GM21737 (cell line): ENCODE results near the gene C20orf96.
"Not testable (repeated sequence)": the region's sequence is repeated elsewhere in the genome, so short reads cannot be mapped to it uniquely, and the experiment has no call there.

Experiments
- ATAC-seq: cut with Tn5 transposase; IDR thresholded peaks from one replicate; pipeline ENCODE4 v1.9.1; 2021; ENCODE audit warnings: mild to moderate bottlenecking, moderate library complexity; ENCODE audit not compliant: unreplicated experiment

C20orf96 gene, protein sequence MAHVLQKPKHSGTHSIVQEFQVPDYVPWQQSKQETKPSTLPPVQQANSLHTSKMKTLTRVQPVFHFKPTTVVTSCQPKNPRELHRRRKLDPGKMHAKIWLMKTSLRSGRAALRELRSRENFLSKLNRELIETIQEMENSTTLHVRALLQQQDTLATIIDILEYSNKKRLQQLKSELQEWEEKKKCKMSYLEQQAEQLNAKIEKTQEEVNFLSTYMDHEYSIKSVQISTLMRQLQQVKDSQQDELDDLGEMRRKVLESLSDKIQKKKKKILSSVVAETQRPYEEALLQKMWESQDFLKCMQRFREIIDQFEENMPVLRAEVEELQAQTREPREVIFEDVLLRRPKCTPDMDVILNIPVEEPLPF

DNA sequence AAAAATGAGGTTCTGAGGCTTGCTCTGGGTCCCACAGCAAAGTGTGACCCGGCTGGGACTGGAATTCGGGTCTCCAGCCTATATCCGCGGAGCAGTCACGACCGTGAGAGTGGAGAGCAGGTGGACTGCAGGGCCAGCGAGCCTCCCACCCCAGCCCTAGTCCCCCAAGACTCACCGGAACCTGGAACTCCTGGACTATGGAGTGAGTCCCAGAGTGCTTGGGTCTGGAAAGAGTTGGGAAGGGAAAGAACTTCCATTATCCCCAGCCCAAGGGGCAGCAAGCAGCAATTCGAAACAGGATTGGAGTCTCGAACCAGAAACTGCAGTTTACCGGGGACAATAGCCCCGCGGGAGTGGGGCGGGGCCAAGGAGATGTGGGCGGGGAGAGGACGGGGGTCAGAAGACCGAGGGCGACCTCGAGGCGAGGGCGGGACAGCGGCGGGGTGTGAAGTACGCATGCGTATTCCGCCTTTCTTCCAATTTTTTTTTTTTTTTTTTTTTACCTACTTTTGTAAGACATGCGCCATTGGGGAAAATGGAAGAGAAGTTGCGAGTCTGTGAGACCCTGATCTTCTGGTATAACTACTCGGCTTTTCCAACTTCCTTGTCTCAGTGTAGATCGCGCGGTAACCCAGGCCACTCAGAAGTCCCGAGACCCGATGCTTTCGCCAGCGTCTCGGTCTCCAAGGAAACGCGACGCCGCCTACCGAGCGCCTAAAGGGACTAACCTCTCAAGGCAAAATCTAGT lies at the start of gene C20orf96:
Gene C20orf96 (minus strand): TSS at position 667 of the 748 bp plus-strand sequence. CDS start 140 bp downstream, at position 527.
- peak; percentile 75 for ATAC-seq

DNA sequence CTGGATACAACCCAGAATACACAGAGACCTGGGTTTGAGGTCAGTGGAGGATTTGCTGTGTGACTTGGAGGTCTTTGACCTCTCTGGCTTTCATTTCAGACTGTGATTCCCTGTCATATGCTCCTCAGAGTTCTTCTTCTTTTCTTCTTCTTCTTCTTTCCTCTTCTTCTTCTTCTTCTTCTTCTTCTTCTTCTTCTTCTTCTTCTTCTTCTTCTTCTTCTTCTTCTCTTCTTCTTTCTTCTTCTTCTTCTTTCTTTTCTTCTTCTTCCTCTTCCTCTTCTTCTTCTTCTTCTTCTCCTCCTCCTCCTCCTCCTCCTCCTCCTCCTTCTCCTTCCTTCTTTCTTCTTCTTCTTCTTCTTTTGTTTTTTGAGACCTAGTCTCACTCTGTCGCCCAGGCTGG lies 45.5 kb upstream of the C20orf96 start:
- not testable (repeated sequence) for ATAC-seq

DNA sequence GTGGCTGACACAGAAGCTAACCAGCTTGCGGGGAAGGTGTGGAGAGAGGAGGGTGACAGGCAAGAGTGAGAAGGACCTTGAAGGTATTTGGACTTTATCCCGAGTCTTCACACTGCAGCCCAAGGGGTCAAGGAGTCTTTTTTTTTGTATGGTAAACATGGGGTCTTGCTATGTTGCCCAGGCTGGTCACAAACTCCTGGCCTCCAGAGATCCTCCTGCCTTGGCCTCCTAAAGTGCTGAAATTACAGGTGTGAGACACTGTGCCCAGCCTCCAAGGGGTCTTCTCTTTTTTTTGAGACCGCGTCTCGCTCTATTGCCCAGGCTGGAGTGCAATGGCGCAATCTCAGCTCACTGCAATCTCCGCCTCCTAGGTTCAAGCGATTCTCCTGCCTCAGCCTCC lies 44.0 kb upstream of the C20orf96 start:
- ATAC-seq = no peak

DNA sequence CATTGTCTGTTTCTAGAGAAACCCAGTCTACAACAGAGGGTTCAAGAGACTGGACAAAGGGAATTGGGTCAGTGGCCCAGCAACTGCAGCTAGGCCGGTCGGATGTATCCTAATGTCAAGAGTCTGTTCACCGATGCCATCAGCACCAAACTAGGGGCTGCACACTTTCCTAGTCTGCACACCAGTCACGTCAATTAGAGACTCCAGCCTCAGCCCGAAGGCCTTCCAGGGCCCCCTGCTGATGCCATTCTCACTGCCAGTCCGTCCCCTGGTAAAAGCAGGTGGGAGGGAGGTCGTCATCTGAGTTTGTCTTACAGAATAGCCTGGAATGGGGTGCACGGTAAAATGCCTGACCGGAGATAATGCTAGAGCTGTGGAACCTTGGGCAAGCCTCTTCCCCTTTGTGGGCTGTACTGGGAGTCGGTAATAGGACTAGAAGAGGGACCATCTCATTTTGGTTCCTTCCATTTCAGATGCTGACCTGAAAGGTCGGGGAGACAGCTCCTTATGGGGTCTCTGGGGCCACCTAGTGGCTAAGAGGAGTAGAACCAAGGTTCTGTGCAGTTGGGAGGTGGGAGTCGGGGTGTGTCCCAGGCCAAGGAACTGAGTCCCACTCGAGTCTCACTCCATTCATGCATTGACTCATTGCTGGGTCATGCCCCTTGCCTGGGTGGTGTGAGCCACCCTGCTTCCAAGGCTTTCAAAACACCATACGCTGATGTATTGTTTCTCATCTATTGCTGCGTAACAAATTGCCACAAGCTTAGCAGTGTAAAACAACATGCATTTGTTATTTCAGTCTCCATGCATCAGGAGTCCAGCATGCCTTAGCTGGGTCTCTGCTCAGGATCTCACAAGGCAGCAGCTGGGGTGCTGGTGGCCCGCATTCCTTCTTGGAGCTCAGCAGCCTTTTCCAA lies 39.9 kb upstream of the C20orf96 start:
- ATAC-seq = no peak

DNA sequence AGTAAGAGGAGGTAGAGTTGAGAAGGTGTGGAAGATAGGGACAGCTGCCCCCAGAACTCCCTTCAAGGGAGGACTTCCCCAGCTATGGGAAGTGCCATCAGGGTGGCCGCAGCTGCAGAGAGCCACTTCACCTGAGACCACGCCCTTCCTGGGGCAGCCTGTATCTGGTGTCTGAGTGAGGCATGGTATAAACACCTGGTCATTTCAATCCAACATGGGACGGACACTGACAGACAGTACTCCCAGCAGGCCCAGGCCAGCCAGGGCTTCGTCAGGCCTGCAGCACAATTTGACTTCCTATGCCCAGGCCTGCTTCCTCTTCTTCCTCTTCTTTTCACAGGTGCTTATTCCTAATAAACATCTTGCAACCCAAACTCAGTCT lies 39.3 kb upstream of the C20orf96 start:
- no peak for ATAC-seq

DNA sequence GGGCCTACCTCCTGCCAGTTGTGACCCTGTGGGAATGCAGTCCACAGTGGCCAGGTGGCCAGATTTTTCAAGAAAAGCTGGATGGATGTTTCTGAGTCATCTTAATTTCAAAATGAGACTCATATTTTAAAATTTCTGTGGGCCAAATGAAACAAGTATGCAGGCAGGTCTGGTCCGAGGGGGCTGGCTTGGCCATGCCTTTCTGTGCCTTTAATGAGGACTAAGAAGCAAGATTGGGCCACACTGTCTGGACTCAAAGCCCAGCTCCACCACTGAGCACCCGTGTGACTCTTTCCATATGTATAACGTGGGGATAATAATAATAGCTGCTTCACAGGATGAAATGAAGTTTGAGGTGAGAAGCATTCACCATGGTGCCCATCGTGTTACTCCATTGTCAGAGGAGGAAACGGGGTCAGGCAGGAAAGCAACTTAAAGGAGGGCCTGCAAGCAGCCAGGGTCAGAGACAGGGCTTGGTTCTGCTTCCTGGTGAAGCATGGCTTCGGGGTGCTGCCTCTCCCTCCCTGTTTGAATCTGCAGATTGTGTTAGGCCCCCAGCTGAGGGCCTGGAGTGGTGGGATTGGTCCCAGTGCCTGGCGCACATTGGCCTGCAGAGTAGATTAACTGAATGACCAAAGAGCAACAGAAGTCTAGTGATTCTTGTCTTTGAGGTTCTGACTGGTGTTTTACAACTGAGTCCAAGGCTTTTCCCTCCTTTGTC lies 38.6 kb upstream of the C20orf96 start:
- no peak for ATAC-seq

DNA sequence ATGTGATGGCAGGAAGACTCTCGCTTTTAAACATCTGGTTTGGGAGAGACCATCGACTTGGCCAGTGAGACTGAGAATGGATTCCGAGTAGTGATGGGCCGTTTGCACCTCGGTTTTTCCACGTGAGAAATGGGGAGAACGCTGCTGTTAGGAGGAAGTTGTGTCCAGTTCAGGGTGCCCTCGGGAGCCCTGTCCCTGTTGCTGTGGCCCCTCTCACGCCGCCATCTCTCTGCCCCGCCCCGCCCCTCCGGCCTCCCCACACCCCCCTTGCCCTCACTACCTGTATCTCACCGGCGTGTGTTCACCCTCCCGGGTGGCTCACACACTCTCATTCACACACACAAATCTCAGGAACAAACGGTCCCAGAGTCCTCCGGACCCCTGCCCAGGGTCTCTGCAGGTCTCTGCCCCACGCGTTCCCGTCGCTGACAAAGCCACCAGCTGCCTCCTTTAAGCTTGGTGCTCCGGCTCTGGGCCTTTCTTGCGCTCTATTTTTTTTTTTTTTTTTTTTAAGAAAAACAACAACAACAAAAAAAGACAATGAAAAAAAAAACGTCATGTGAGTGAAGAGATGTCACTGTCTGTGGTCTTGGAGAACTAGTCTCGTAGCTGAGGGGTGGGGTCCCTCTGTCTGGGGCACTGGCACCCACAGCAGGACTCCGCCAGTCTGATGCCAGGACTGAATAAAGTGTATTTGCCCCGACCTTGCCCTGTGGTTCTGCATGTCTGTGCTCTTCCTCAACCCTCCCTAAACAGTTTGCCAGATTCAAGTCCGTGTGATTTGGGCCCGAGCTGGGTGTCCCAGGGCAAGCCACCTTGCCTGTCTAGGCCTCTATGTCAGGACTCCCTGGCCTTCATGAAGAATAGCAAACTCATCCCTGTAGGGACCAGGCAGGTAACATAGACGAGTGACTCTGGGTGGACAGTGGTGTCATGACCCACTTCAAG lies 37.8 kb upstream of the C20orf96 start:
- ATAC-seq = no peak

DNA sequence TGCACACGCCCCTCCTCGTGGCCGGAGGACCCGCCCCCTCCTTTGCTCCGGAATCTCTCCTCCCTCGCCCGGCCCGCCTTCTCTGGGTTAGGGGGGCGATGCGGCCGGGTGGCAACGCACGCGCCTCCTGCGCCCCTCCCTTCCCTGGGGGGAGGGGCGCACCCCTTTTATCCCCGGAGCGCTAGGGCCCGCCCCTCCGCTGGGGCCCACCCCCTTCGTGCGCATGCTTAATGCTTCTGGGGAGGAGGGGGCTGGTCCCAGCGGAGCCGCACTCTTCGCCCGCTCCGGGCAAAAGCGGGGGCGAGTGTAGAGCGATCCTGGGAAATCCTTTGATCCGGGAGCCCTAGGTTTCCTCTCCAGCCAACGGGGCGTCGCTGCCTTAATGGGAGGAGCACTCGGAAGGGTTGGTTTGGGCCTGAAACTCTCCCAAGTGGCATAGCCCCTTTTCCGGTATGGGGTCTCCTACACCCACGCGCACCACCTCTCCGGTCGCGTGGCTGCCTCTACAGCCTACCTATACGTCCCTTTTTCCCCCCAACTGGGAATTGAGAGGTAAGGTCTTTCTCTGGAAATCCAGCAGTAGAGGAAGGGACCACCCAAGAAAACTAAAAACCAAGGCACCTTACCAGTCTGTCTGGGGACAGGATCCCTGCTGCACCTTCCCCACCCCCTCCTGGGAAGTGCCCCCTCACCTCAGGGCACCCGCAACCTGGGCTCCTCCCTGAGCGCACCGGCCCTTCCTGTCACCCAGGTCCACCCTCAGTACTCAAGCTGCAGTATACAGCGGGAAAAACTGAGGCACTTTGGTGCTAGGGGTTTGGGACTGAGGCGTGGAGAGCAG lies 36.9 kb upstream of the C20orf96 start:
- ATAC-seq = peak; percentile 25

DNA sequence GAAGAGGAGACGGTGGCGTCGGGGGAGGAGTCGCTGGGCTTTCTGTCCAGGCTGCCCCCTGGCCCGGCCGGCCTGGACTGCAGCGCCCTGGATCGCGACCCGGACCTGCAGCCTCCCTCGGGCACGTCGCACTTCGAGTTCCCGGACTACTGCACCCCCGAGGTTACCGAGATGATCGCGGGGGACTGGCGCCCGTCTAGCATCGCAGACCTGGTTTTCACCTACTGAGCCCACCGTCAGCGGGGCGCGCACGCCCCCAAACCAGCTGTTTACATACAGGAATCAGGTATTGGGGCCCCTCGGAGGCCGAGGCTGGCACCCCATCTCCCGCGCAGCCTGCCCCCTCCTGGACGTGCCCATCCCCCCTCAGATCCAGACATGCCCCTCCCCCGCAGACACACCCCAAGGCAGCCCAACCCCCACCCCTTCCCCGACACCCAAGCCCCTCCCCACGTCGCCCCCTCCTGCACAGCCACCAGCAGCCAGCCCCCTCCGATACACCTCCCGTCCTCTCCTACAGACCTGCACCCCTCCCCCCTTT lies 36.2 kb upstream of the C20orf96 start:
- ATAC-seq = no peak

DNA sequence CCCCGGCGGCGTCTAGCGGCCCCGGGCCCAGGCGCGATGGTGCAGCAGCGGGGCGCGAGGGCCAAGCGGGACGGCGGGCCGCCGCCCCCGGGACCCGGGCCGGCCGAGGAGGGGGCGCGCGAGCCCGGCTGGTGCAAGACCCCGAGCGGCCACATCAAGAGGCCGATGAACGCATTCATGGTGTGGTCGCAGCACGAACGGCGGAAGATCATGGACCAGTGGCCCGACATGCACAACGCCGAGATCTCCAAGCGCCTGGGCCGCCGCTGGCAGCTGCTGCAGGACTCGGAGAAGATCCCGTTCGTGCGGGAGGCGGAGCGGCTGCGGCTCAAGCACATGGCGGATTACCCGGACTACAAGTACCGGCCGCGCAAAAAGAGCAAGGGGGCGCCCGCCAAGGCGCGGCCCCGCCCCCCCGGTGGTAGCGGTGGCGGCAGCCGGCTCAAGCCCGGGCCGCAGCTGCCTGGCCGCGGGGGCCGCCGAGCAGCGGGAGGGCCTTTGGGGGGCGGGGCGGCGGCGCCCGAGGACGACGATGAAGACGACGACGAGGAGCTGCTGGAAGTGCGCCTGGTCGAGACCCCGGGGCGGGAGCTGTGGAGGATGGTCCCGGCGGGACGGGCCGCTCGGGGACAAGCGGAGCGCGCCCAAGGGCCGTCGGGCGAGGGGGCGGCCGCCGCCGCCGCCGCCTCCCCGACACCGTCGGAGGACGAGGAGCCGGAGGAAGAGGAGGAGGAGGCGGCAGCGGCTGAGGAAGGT lies 35.5 kb upstream of the C20orf96 start:
- ATAC-seq = no peak

DNA sequence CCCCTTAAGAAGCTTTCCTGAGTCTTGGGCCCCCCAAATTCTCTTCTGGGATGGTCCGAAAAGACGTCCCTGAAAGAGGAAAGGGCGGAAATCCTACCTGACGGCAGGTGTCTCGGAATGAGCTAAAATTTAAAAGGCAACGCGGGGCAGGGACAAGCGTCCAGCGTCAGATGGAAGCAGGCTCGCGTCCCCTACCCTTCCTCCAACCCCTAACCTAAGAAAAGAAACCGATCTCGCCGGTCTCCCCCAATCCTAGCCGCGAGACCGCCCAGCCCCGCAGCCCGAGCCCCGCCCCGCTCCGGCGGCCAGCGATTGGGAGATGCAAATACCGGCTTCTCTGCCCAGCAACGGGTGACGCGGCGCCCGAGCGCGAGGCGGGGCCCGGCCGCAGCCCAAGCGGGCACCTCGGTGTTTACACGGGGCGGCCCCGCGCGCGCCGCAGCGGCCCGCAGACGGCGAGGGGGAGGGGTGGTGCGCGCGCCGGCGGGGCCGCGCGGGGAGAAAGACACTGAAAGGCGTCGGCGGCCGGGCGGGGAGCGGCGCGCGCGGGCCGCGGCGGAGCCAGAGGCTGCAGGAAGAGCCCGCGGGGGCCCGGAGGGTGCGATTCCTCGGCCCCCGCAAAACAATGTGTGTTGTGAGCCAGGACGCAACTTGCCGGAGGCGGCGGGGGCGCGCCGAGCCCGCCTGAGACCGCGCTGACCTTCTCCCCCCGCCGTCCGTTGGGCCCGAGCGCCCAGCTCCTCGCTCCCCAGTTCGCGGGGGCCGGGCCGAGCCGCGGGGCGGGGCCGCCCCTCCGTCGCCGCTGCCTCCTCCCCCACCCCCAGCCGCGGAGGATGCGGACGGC lies 34.7 kb upstream of the C20orf96 start, which contains the start of gene SOX12:
Gene SOX12 (plus strand): TSS at position 508 of the 844 bp plus-strand sequence. CDS start 373 bp downstream, outside the sequence.
- ATAC-seq = peak; percentile 68

DNA sequence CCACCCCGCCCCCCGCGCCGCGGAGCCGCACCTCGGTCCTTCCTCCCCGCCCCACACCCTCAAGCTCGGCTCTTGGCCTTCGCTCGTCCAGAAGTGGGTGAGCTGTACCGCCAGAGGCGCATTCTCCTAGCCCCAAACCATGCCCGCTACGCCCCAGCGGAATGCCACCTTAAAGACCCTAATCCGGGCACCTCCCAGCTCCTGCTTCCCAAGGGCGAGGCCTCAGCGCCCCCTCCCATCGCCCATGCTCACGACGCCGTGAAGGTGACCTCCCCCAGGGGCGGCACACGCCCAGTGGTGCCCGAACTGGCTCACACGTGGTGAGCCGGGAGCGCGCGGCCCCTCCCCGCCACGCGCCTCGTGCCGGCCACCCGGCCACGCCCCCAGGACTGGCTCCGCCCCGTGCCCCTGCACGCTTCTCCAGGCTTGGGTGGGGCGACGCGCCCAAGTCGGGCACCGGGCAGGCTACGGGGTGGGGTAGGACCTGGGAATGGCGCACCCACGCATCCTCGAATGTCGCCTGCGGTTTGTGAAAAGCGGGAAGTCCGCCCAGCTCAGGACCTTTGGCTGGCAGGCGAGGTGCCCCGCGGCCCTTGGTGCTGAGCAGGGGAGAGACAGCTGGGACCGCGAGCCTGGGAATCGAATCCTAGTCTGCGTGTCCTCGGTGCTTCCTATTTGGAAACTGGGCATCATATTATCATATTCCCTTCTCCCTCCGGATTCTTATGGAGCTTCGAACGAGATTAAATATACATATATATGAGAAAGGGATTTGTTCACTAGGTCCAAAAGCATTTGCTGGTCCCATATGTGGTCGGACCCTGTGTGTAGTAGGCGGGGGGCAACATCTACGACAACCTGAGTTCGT lies 33.9 kb upstream of the C20orf96 start:
- peak; percentile 48 for ATAC-seq

DNA sequence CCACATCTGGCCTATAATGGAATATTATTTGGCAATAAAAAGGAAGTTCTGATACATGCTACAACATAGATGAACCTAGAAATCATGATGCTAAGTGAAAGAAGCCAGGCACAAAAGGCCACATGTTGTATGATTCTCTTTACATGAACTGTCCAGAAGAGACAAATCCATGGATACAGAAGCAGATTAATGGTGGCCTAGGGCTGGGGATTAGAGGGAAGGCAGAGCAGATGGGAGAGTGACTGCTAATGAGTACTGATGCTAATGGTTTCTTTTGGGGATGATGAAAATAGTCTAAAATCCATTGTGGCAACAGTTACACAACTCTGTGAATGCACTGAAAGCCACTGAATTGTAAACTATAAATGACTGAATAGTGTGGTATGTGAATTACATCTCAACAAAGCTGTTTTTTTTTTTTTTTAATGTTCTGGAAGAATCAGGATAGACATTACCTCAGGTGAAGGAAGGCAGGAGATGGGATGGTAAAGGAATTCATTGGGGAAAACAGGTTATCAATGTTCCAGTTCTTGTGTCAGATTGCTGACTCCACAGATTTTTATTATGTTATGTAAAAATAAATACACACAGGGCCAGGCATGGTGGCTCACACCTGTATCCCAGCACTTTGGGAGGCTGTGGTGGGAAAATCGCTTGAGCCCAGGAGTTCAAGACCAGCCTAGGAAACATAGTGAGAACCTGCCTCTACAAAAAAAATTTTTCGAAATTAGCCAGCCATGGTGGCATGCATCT lies 25.9 kb upstream of the C20orf96 start:
- ATAC-seq = no peak

DNA sequence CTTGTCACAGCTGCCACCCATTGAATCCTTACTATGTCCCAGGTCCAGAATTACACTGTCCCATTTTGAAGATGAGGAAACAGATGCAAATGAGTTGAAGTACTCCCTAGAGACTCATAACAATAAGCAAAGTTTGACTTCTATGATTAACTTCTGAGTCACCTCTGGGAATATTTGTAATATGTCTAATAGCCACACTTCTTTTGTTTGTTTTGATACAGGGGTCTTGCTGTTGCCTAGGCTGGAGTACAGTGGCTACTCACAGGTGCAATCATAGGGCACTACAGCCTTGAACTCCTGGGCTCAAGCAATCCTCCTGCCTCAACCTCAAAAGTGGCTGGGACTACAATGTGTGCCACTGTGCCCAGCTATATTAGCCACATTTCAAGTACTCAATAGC lies 23.4 kb upstream of the C20orf96 start:
- no peak for ATAC-seq

DNA sequence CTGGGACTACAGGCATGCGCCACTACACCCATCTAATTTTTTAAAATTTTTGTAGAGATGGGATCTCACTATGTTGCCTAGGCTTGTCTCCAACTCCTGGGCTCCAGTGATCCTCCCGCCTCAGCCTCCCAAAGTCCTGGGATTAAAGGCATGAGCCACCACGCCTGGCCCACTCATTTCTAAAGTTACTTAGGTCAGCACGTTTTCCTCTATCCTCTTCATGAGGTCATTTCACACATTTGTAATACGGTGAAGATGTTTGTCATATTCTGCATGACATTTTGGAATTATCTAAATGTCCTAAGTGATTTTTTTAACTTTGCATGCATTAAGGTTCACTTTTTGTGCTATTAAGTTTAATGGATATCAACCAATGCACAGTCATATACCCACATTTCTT lies 22.9 kb upstream of the C20orf96 start:
- ATAC-seq = no peak
